ENCODE measurements around the gene NARS2. TPM values are rescaled to one million over a fixed set of nuclear protein-coding genes. Genes with fewer than 3 reads are reported as not detected.

Gene NARS2
- total RNA-seq, 4 donors from 2014 or later, result 12.9 to 29.1 (median 18.7) TPM

DNA sequence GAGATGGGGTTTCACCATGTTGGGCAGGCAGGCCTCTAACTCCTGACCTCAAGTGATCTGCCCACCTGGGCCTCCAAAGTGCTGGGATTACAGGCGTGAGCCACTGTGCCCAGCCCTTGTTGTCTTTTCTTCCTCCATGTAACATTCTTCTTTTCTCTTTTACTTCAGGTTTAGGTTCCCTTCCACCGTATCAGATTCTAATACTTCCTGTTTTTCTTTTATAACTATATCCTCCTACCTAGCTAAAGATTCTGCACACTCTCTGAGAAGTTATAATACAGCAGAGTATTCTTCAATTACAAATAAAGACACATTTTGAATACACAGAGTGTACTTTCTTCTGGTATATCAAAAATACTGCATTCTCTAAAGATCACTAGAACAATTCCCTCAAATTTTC lies 123.8 kb downstream of the NARS2 start:
- H3K27ac ChIP-seq, result no peak overlapping the region
- intact Hi-C loops (cut with DNase I; ENCODE audit: low total_unique reads), result no loop called here
- H3K4me1 ChIP-seq, result no peaks in the 10 kb centered on the region
- in situ Hi-C loops (cut with MboI; ENCODE audit: low sequenced_read_pairs in 4 of 4), result no loop called here
- H3K36me3 ChIP-seq, result no peaks in the 10 kb centered on the region
- ATAC-seq, result no peak
- no peaks in the 10 kb centered on the region for H3K9me3 ChIP-seq
- TF ChIP-seq, protein P1, sequence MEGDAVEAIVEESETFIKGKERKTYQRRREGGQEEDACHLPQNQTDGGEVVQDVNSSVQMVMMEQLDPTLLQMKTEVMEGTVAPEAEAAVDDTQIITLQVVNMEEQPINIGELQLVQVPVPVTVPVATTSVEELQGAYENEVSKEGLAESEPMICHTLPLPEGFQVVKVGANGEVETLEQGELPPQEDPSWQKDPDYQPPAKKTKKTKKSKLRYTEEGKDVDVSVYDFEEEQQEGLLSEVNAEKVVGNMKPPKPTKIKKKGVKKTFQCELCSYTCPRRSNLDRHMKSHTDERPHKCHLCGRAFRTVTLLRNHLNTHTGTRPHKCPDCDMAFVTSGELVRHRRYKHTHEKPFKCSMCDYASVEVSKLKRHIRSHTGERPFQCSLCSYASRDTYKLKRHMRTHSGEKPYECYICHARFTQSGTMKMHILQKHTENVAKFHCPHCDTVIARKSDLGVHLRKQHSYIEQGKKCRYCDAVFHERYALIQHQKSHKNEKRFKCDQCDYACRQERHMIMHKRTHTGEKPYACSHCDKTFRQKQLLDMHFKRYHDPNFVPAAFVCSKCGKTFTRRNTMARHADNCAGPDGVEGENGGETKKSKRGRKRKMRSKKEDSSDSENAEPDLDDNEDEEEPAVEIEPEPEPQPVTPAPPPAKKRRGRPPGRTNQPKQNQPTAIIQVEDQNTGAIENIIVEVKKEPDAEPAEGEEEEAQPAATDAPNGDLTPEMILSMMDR (IDR thresholded peaks at IDR 0.05 in 4 of 5, conservative IDR thresholded peaks at IDR 0.05 in 1 of 5), result no peak
- no peak for TF ChIP-seq POLR2A (IDR thresholded peaks at IDR 0.05)
- H3K27me3 ChIP-seq, result no peaks in the 10 kb centered on the region
- no peak for DNase-seq
- no peak overlapping the region for H3K4me3 ChIP-seq

DNA sequence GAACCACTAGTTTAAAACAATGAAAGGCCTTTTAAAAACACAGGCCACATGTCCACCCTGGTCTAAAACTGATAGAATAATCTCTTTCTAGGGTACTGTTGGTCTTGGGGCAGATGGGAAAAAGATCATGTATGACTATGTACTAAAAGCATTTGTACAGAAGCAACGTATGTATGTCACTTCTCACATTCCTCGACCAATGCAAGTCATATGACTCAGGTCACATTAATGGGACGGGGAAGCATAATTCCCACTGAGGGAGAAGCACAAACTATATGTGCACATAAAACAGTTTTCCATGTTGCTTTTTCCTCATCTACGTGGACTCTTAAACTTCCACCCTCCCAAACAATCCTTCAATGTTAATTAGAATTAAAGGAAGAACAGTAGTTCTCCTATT lies 124.8 kb downstream of the NARS2 start:
- ATAC-seq (no peak), DNase-seq (no peak)
- Histone ChIP-seq H3K9me3 (no peaks in the 10 kb centered on the region), H3K27me3 (no peaks in the 10 kb centered on the region), H3K4me1 (no peaks in the 10 kb centered on the region), H3K27ac (no peak overlapping the region), H3K36me3 (no peaks in the 10 kb centered on the region), H3K4me3 (no peak overlapping the region)
- intact Hi-C loops (cut with DNase I; ENCODE audit: low total_unique reads), result no loop called here
- no peak for TF ChIP-seq POLR2A (IDR thresholded peaks at IDR 0.05)
- TF ChIP-seq, protein P1 (IDR thresholded peaks at IDR 0.05 in 4 of 5, conservative IDR thresholded peaks at IDR 0.05 in 1 of 5), result no peak
- in situ Hi-C loops (cut with MboI; ENCODE audit: low sequenced_read_pairs in 4 of 4), result no loop called here

DNA sequence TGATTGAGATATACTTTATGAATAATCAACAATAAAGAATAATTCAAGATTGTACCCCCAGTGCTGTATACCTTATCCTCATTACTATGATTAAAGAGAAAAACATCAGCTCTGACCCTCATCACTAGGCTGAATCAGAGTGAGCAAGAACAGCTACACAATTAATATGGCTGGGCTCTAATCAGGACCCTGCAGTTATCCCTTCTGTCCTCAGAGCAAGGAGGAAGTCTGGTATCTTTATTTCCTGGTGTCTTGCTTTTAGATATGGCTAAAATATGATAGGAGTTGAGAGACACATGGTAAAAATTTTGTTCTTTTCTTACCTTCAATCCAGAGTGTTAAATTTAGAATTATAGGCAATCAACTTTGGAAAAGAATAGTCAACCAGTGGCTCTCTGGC lies 128.5 kb downstream of the NARS2 start:
- no peak overlapping the region for H3K4me3 ChIP-seq
- no peak for TF ChIP-seq POLR2A (IDR thresholded peaks at IDR 0.05)
- TF ChIP-seq, protein P1 (IDR thresholded peaks at IDR 0.05 in 4 of 5, conservative IDR thresholded peaks at IDR 0.05 in 1 of 5), result no peak

DNA sequence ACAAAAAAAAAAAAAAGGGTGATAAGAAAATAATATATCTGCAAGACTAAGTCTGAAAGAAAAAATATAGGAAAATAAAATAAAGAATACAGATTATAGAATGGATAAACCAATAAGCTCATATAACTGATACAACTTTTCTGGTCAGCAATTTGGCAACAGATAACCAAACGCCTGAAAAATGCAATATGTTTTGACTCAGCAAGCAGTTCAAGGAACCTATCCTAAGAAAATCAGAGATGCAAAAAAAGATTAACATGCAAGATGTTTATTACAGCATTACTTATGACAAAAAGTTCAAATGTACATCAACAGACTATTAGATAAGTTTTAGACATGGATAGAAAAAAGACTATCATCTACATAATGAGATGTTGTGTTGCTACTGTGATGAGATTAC lies 129.9 kb downstream of the NARS2 start:
- no peak overlapping the region for H3K4me3 ChIP-seq
- H3K27me3 ChIP-seq, result no peaks in the 10 kb centered on the region
- DNase-seq (no peak), ATAC-seq (no peak)
- in situ Hi-C loops (cut with MboI; ENCODE audit: low sequenced_read_pairs in 4 of 4), result no loop called here
- TF ChIP-seq POLR2A (IDR thresholded peaks at IDR 0.05), result no peak
- TF ChIP-seq, protein P1 (IDR thresholded peaks at IDR 0.05 in 4 of 5, conservative IDR thresholded peaks at IDR 0.05 in 1 of 5), result no peak
- no peaks in the 10 kb centered on the region for H3K9me3 ChIP-seq
- intact Hi-C loops (cut with DNase I; ENCODE audit: low total_unique reads), result no loop called here
- no peaks in the 10 kb centered on the region for H3K4me1 ChIP-seq
- peaks cover 2 to 8% of the 10 kb centered on the region in 2 donors for H3K36me3 ChIP-seq
- no peak overlapping the region for H3K27ac ChIP-seq

More for the DNA sequence above, 128.5 kb downstream of the NARS2 start:
- Histone ChIP-seq H3K9me3 (no peaks in the 10 kb centered on the region), H3K36me3 (peaks cover 2 to 8% of the 10 kb centered on the region in 2 donors), H3K27me3 (no peaks in the 10 kb centered on the region), H3K4me1 (no peaks in the 10 kb centered on the region), H3K27ac (no peak overlapping the region)
- no peak for DNase-seq
- no peak for ATAC-seq
- intact Hi-C loops (cut with DNase I; ENCODE audit: low total_unique reads), result no loop called here
- in situ Hi-C loops (cut with MboI; ENCODE audit: low sequenced_read_pairs in 4 of 4), result no loop called here

DNA sequence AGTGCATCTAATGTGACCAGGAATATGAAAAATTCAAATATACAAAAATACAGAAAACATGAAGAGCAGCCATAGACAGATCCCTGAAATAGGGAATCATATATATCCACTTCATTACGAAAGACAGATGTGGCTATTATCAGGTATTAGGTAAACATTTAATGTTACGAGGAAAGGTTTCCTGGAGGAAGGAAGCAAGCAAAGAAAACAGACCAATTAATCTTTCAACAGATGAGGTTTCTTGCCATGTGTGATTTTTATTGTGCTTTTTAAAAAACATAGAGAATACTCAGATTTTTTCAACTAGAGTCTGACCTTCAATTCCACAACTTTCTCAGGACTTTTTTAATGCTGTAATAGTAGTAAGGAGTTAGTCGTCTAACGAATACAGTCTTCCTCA lies 132.7 kb downstream of the NARS2 start:
- Histone ChIP-seq H3K27ac (no peak overlapping the region), H3K27me3 (no peaks in the 10 kb centered on the region), H3K36me3 (peaks cover 2 to 8% of the 10 kb centered on the region in 2 donors), H3K4me3 (no peak overlapping the region), H3K4me1 (no peaks in the 10 kb centered on the region), H3K9me3 (no peaks in the 10 kb centered on the region)
- no peak for DNase-seq
- in situ Hi-C loops (cut with MboI; ENCODE audit: low sequenced_read_pairs in 4 of 4), result no loop called here
- no peak for TF ChIP-seq POLR2A (IDR thresholded peaks at IDR 0.05)
- TF ChIP-seq, protein P1 (IDR thresholded peaks at IDR 0.05 in 4 of 5, conservative IDR thresholded peaks at IDR 0.05 in 1 of 5), result no peak
- intact Hi-C loops (cut with DNase I; ENCODE audit: low total_unique reads), result no loop called here
- ATAC-seq, result no peak
